HEK293 (cell line): ENCODE measurements around the gene SLF2.
A peak's percentile ranks its signal among the peaks of the same experiment; 100 is the strongest.

ENCODE experiments used
- CTCF ChIA-PET: fragments of 350-600 bp; formaldehyde crosslinking; extraction: SDS; loops from one replicate; lab custom pipeline; 2021; ENCODE audit warnings: antibody characterized with exemption; lab: Yijun Ruan, JAX
- POLR2A ChIA-PET: fragments of 300-600 bp; formaldehyde crosslinking; extraction: SDS; loops from one replicate; lab custom pipeline; 2020; ENCODE audit warnings: antibody characterized with exemption, inconsistent platforms; lab: Yijun Ruan, JAX
- H3K27ac ChIP-seq: fragments of 200-500 bp; sonication (Bioruptor generic); 2 replicates; pipeline ENCODE4 v1.5.1; 2014; ENCODE audit warnings: low read depth, low read length, control low read depth, inconsistent platforms; ENCODE audit errors: extremely low read depth
- H3K36me3 ChIP-seq, 2 experiments: fragments of 200-500 bp in 1 of 2; sonication (Bioruptor generic) in 1 of 2; 1 replicate in 1 of 2; 2 replicates in 1 of 2; pipeline ENCODE4 v1.5.1; 2014 to 2017; ENCODE audit warnings: inconsistent platforms in 2 of 2, low read length in 2 of 2; ENCODE audit not compliant: control insufficient read depth in 2 of 2, insufficient read depth in 1 of 2
- H3K4me1 ChIP-seq: fragments of 200-500 bp; sonication (Bioruptor generic); 2 replicates; pipeline ENCODE4 v1.5.1; 2014; ENCODE audit warnings: mild to moderate bottlenecking, low read length, inconsistent platforms; ENCODE audit not compliant: control insufficient read depth, insufficient read depth
- H3K4me3 ChIP-seq: 2 replicates; pipeline ENCODE4 v1.5.1; 2011; ENCODE audit warnings: low read depth, mild to moderate bottlenecking, control low read depth, low read length, moderate library complexity
- H3K9me3 ChIP-seq: fragments of 200-500 bp; sonication (Bioruptor generic); 2 replicates; pipeline ENCODE4 v1.5.1; 2014; ENCODE audit warnings: low read depth, low read length, inconsistent platforms; ENCODE audit not compliant: control insufficient read depth, insufficient read depth
- ATF2 ChIP-seq: fragments of 450-650 bp; formaldehyde crosslinking; IDR thresholded peaks from 2 replicates; pipeline ENCODE4 v1.5.1; 2016; ENCODE audit warnings: missing biosample characterization, missing genetic modification characterization, low read depth
- BCL11B ChIP-seq: fragments of 450-650 bp; formaldehyde crosslinking; IDR thresholded peaks from 2 replicates; pipeline ENCODE4 v1.5.1; 2016; ENCODE audit warnings: low read depth, missing biosample characterization, missing genetic modification characterization
- FEZF1 ChIP-seq: fragments of 450-650 bp; formaldehyde crosslinking; IDR thresholded peaks from 2 replicates; pipeline ENCODE4 v1.5.1; 2016; ENCODE audit warnings: missing biosample characterization, missing genetic modification characterization
- PRDM10 ChIP-seq: fragments of 450-650 bp; formaldehyde crosslinking; IDR thresholded peaks from 2 replicates; pipeline ENCODE4 v1.5.1; 2016; ENCODE audit warnings: missing biosample characterization, missing genetic modification characterization
- SETDB1 ChIP-seq: IDR thresholded peaks from one replicate; pipeline ENCODE4 v1.6.1; 2017; ENCODE audit warnings: mild to moderate bottlenecking, low read length, moderate library complexity, mixed read lengths; ENCODE audit not compliant: insufficient read length
- TRIM28 ChIP-seq: IDR thresholded peaks from 2 replicates; pipeline ENCODE4 v1.6.1; 2011; ENCODE audit warnings: low read length, control low read depth, borderline replicate concordance
- ZBTB20 ChIP-seq: fragments of 450-650 bp; formaldehyde crosslinking; IDR thresholded peaks from 2 replicates; pipeline ENCODE4 v1.5.1; 2016; ENCODE audit warnings: missing biosample characterization, missing genetic modification characterization
- ZNF10 ChIP-seq: fragments of 450-650 bp; formaldehyde crosslinking; IDR thresholded peaks from 2 replicates; pipeline ENCODE4 v1.5.1; 2017; ENCODE audit warnings: missing biosample characterization, missing genetic modification characterization
- ZNF112 ChIP-seq: fragments of 450-650 bp; formaldehyde crosslinking; IDR thresholded peaks from 2 replicates; pipeline ENCODE4 v1.5.0; 2017; ENCODE audit warnings: missing biosample characterization, missing genetic modification characterization
- ZNF157 ChIP-seq: fragments of 450-650 bp; formaldehyde crosslinking; IDR thresholded peaks from 2 replicates; pipeline ENCODE4 v1.5.1; 2016; ENCODE audit warnings: missing biosample characterization, missing genetic modification characterization
- ZNF24 ChIP-seq: fragments of 450-650 bp; formaldehyde crosslinking; IDR thresholded peaks from 2 replicates; pipeline ENCODE4 v1.5.1; 2016; ENCODE audit warnings: missing biosample characterization, missing genetic modification characterization
- ZNF292 ChIP-seq: fragments of 450-650 bp; formaldehyde crosslinking; IDR thresholded peaks from 2 replicates; pipeline ENCODE4 v1.5.1; 2016; ENCODE audit warnings: low read depth, missing biosample characterization, missing genetic modification characterization, borderline replicate concordance
- ZNF600 ChIP-seq: fragments of 450-650 bp; formaldehyde crosslinking; IDR thresholded peaks from 2 replicates; pipeline ENCODE4 v1.5.1; 2016; ENCODE audit warnings: missing biosample characterization, missing genetic modification characterization
- ZNF654 ChIP-seq: fragments of 450-650 bp; formaldehyde crosslinking; IDR thresholded peaks from 2 replicates; pipeline ENCODE4 v1.5.1; 2016; ENCODE audit warnings: low read depth, missing biosample characterization, missing genetic modification characterization

SLF2 gene

GRCh38 chr10:100886521-100886920 lies 26.2 kb upstream of the SLF2 start:
- TF ChIP-seq ATF2 (tag by site-specific recombination) = no peak
- TF ChIP-seq ZNF10 (tag by site-specific recombination) = peak; percentile 42; the same call in 1 of the 2 replicates
- ChIA-PET POLR2A (no interaction called here), CTCF (interaction anchor here (0.6 to 3.3 kb wide), 2 partner anchors 8 to 317 kb away, joined by 3 to 25 read pairs; no protein-coding TSS in a partner anchor)
- no peak overlapping the region for H3K27ac ChIP-seq
- H3K36me3 ChIP-seq = no peaks in the 10 kb centered on the region
- H3K9me3 ChIP-seq = no peaks in the 10 kb centered on the region
- H3K4me3 ChIP-seq = no peak overlapping the region
- H3K4me1 ChIP-seq = no peaks in the 10 kb centered on the region

GRCh38 chr10:100886963-100887362 lies 25.8 kb upstream of the SLF2 start:
- no peaks in the 10 kb centered on the region for H3K9me3 ChIP-seq
- H3K36me3 ChIP-seq = no peaks in the 10 kb centered on the region
- no peak overlapping the region for H3K27ac ChIP-seq
- ChIA-PET CTCF (interaction anchor here (0.6 to 3.3 kb wide), 2 partner anchors 8 to 317 kb away, joined by 3 to 25 read pairs; no protein-coding TSS in a partner anchor), POLR2A (no interaction called here)
- H3K4me1 ChIP-seq = no peaks in the 10 kb centered on the region
- H3K4me3 ChIP-seq = no peak overlapping the region
- TF ChIP-seq SETDB1 = no peak
- TF ChIP-seq ZNF157 (tag by site-specific recombination) = no peak
- TF ChIP-seq ZBTB20 = no peak
- TF ChIP-seq FEZF1 = no peak
- no peak for TF ChIP-seq ZNF10 (tag by site-specific recombination)
- TF ChIP-seq ZNF600 = no peak
- TF ChIP-seq, all 188 proteins: peak for 0

GRCh38 chr10:100887761-100888296 lies 24.9 kb upstream of the SLF2 start:
- Histone ChIP-seq H3K9me3 (no peaks in the 10 kb centered on the region), H3K4me1 (no peaks in the 10 kb centered on the region), H3K36me3 (no peaks in the 10 kb centered on the region), H3K27ac (no peak overlapping the region), H3K4me3 (no peak overlapping the region)
- TF ChIP-seq ZBTB20 (peak; percentile 47; the same call in 1 of the 2 replicates), ZNF112 (tag by site-specific recombination) (no peak)
- ChIA-PET CTCF (interaction anchor here (0.6 to 3.3 kb wide), 11 partner anchors 9 to 309 kb away, joined by 3 to 25 read pairs (median 5); partner anchors contain the start of gene SLF2), POLR2A (no interaction called here)

GRCh38 chr10:100888957-100889356 lies 23.8 kb upstream of the SLF2 start:
- Histone ChIP-seq H3K36me3 (no peaks in the 10 kb centered on the region), H3K4me3 (no peak overlapping the region), H3K9me3 (no peaks in the 10 kb centered on the region), H3K4me1 (no peaks in the 10 kb centered on the region), H3K27ac (no peak overlapping the region)
- TF ChIP-seq PRDM10 (tag by site-specific recombination) = no peak
- TF ChIP-seq ZNF24 (tag by site-specific recombination) = no peak
- TF ChIP-seq TRIM28 = 0 out of 2 replicates have a peak, but pooled peaks have one; percentile 17
- TF ChIP-seq BCL11B = no peak
- TF ChIP-seq ZNF292 (tag by site-specific recombination) = no peak
- peak; percentile 33; the same call in 1 of the 2 replicates for TF ChIP-seq ZNF654 (tag by site-specific recombination)
- CTCF ChIA-PET = interaction anchor here (0.6 to 3.3 kb wide), 17 partner anchors 10 to 355 kb away, joined by 3 to 25 read pairs (median 5); partner anchors contain the start of gene SLF2
- POLR2A ChIA-PET = no interaction called here
